ENCODE measurements around the gene ZNF500.
"Not testable (repeated sequence)": the region's sequence is repeated elsewhere in the genome, so short reads cannot be mapped to it uniquely, and the experiment has no call there.

ZNF500 gene

GRCh38 chr16:4744555-4745273, 22.2 kb downstream of the ZNF500 start:
- no peak for DNase-seq (ENCODE audit: low spot score)

GRCh38 chr16:4743226-4743878, 23.6 kb downstream of the ZNF500 start:
- no peak for DNase-seq (ENCODE audit: low spot score)

- not testable (repeated sequence) for DNase-seq (ENCODE audit: low spot score)
Measured at GRCh38 chr16:4738370-4738769, 28.6 kb downstream of the ZNF500 start.

- no peak for DNase-seq (ENCODE audit: low spot score)
Measured at GRCh38 chr16:4737545-4737944, 29.4 kb downstream of the ZNF500 start.

GRCh38 chr16:4736546-4736945, 30.4 kb downstream of the ZNF500 start:
- no peak for DNase-seq (ENCODE audit: low spot score)

GRCh38 chr16:4734730-4735535, 32.0 kb downstream of the ZNF500 start:
- DNase-seq (ENCODE audit: low spot score): peak; percentile 81

- peak; percentile 95 for DNase-seq (ENCODE audit: low spot score)
Measured at GRCh38 chr16:4734063-4734729, 32.8 kb downstream of the ZNF500 start, which contains the start of the genes ANKS3 and DNAAF8. Gene ANKS3 (minus strand): TSS chr16:4734271. CDS start chr16:4730149, 4,122 bp downstream. Gene DNAAF8 (plus strand): TSS chr16:4734537. CDS start chr16:4736515, 1,978 bp downstream.

- peak; percentile 25 for DNase-seq (ENCODE audit: low spot score)
Measured at GRCh38 chr16:4733747-4734062, 33.3 kb downstream of the ZNF500 start.

GRCh38 chr16:4733211-4733742, 33.7 kb downstream of the ZNF500 start:
- no peak for DNase-seq (ENCODE audit: low spot score)

- no peak for DNase-seq (ENCODE audit: low spot score)
Measured at GRCh38 chr16:4729876-4730275, 37.1 kb downstream of the ZNF500 start.

GRCh38 chr16:4728676-4729075, 38.3 kb downstream of the ZNF500 start:
- DNase-seq (ENCODE audit: low spot score): no peak

GRCh38 chr16:4726616-4727015, 40.3 kb downstream of the ZNF500 start:
- DNase-seq (ENCODE audit: low spot score): no peak

- no peak for DNase-seq (ENCODE audit: low spot score)
Measured at GRCh38 chr16:4724661-4725270, 42.2 kb downstream of the ZNF500 start.

GRCh38 chr16:4723071-4723767, 43.7 kb downstream of the ZNF500 start:
- DNase-seq (ENCODE audit: low spot score): no peak

- no peak for DNase-seq (ENCODE audit: low spot score)
Measured at GRCh38 chr16:4718466-4718865, 48.5 kb downstream of the ZNF500 start.

GRCh38 chr16:4714996-4715395, 52.0 kb downstream of the ZNF500 start:
- DNase-seq (ENCODE audit: low spot score): no peak

- DNase-seq (ENCODE audit: low spot score): no peak
Measured at GRCh38 chr16:4713663-4714501, 53.1 kb downstream of the ZNF500 start.

- no peak for DNase-seq (ENCODE audit: low spot score)
Measured at GRCh38 chr16:4709481-4709880, 57.5 kb downstream of the ZNF500 start.

GRCh38 chr16:4706871-4707270, 60.1 kb downstream of the ZNF500 start:
- no peak for DNase-seq (ENCODE audit: low spot score)

GRCh38 chr16:4704913-4705312, 62.0 kb downstream of the ZNF500 start:
- no peak for DNase-seq (ENCODE audit: low spot score)
